Stimulated activated CD4-positive, alpha-beta T cell treated with anti-CD3 and anti-CD28 coated beads, Interleukin-1b, Interleukin-23, amount 100 ng/mL, for 1 hour (primary cell): ENCODE results near the gene RALGDS.
A peak's percentile ranks its signal among the peaks of the same experiment; 100 is the strongest.
"Not testable (repeated sequence)": the region's sequence is repeated elsewhere in the genome, so short reads cannot be mapped to it uniquely, and the experiment has no call there.

Experiments
- DNase-seq, 2 donors: peaks; one replicate each; pipeline ENCODE4 v3.0.0-alpha.2; 2020; ENCODE audit warnings: low read depth in 2 of 2

Gene RALGDS

GRCh38 chr9:133106511-133107244, 14.4 kb downstream of the RALGDS start:
- DNase-seq: no peak

DNA sequence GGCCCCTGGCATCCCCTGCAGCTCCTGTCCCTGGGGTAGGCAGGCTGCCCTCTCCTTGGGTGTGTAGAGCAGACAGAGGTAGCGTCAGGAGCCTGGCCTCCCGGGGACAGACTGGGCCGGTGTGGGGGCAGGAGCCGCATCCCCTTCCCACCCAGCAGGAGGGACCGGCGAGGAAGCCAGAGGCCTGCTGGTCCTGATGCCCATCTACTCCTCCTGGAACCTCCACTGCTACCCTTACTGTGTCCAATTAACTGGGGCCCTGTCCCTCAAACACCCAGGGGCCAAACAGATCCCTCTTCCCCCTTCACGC, 15.6 kb downstream of the RALGDS start:
- no peak for DNase-seq

- no peak for DNase-seq
Observed at GRCh38 chr9:133104718-133105460, 16.2 kb downstream of the RALGDS start.

- no peak for DNase-seq
Observed at GRCh38 chr9:133103987-133104505, 17.0 kb downstream of the RALGDS start.

- peak in 1 of 2 donors; percentile 34 for DNase-seq
Observed at GRCh38 chr9:133103183-133103986, 17.7 kb downstream of the RALGDS start.

DNA sequence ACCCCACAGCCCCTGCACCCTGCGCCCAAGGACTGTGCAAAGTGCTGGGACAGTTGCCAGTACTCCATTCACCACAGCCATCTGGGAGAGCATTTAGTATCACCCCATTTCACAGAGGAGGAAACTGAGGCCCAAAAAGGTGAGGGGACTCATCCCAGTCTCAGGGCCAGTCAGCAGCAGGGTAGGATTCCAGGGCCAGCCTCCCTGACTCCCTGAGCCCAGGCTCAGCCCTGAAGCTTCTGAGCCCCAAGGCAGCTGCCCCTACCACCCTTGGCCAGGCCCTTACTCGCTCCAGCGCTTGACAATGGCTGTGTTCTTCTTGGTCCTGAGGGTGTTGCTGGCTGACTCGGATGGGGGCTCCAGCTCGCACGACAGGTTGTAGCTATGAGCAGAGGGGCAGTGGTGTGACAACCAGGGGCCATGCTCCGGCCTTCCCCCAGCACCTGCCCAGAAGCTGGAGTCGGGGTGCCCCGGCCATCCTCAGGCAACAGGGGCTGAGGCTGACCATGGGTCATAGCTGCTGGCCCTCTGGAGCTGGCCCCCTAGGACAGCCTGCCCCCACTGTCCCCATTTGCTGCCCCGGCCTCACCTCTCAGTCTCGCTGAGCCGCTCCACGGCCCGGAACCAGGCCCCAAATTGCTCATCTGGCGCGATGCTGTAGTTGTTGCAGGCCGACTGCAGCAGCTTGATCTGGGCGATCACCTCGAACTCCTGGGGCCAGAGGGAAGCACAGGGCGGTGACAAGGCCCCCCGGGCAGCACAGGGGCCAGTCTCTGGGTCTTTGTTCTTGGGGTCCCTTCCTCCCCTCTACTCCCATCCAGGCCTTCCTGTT, 18.6 kb downstream of the RALGDS start:
- DNase-seq: no peak

DNA sequence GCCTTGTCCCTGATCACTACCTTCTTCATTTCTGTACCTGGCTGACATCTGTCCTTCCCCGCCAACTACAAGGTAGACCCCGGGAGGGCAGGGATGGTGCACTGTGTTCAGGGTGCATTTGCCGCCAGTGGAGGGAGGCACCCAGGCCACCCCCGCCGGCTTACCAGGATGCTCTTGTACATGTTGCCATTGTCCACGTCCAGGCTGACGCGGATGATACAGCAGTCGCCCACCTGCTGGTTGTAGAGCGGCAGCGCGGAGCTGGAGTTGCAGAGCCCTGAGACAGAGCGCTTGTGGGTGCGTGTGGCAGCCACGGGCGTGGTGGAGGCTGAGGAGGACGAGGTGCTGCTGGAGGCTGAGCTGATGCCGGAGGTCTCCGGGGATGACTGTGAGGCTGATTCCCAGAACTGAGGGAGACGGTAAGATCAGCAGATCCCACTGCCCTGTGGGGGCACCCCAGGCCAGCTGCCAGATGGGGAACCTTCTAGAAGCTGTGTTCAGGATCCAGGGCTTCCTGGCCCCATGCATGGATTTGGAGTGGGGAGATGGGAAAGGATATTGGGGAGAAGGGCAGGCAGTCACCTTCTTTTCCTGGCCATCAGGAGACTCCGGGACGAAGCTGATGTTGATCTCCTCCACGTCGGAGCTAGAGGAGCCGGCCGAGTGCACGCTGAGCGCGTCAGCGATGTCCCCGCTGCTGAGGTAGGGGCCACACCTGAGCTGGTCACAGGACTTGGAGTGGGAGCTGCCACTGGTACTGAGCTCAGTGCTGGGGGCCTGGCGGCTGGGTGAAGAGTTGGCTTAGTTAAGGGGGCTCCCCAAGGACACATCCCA, 19.5 kb downstream of the RALGDS start:
- DNase-seq: no peak

GRCh38 chr9:133100506-133101355, 20.3 kb downstream of the RALGDS start:
- no peak for DNase-seq

DNA sequence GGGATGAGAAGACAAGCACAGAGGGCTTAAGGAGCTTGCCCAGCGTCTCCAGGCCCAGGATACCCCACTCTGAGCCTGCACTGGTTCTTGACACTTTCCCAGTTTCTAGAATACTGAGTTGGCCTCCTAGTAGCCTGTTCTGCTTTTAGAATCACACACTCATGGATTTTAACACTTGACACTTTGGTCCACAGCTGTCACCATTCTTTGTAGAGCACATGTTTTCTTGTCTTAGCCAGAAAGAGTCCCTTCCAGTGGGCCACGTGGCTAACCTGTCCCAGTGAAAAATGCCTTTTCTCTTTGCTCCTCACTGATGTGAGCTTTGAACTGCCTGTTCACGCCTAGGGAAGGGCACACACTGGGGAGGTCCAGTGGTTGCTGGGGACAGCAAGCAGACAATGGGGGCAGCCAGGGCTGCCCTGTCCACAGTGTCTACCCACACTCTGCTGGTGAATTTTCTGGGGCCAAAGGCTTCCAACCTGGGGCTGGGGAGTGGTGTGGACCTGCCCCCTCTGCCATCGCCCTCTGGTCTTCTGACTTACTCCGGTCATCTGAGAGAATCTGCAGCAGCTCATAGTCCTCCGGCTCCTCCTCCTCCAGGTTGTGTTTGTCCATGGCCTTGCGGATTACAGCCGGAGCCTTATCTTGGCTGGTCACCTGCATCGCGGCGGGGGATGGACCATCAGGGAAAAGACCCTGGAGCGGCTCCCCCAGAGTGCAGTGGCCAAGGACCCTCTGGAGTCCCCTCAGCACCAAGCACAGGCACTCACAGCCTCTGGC, 21.1 kb downstream of the RALGDS start:
- no peak for DNase-seq

GRCh38 chr9:133098871-133099270, 22.2 kb downstream of the RALGDS start:
- no peak for DNase-seq

DNA sequence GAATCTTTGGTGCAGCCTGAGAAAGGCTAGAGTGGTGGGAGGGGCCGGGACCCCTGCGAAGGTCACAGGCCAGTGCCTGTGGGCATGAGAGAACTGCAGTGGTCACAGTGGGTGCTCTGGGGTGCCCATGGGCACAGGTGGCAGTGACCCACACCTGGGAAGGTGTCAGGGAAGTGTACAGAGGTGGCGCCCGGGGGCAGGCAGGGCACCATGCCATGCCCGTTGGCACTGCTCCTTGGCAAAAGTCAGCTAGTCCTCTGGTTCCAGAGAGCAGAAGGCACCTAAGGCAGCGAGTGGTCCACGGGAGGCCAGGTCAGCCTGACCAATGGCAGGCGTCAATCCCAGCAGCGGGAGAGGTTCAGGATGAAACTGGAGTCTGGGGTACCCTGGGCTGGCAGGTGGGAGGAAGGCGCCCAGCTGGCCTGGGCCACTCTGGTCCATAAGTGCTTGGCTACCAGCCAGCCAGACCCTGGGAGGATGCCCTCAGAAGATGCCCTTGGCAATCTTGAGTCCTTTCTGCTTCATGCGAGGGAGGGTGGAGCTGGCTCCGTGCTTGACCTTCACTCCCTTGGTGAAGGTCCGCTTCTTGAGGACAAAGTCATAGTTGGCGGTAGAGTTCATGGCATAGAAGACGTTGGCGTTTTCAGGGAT, 22.8 kb downstream of the RALGDS start:
- no peak for DNase-seq

- no peak for DNase-seq
Observed at GRCh38 chr9:133094842-133095393, 26.1 kb downstream of the RALGDS start.

- not testable (repeated sequence) for DNase-seq
Observed at GRCh38 chr9:133094351-133094750, 26.7 kb downstream of the RALGDS start.

DNA sequence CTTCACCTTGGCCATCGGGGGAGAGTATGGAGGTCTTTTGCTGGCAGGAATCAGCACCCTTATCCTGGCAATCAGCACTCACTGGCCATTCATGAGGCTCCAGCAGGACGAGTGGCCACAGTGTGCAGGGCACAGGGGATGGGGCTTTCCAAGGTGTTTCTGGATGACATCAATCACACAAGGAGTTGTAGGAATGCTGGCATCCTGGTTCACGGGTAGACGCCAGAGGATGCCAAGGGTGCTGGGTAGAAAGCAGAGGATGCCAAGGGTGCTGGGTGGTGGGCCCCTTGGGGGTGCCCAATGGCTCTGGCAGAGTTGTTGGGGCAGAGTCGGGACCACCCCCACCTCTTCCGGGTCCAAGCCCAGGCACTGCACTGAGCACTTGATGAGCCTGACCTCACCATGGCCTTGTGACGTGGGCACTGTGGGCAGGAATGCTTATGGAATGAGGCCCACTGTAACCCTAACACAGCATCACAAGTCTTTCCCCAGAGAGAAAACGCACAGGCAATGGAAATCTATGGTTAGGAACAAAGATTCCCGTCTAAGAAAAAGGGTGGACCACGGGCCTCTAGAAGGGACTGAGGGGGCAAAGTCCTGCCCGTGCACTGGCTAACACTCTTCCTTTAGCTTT, 30.2 kb downstream of the RALGDS start:
- no peak for DNase-seq

DNA sequence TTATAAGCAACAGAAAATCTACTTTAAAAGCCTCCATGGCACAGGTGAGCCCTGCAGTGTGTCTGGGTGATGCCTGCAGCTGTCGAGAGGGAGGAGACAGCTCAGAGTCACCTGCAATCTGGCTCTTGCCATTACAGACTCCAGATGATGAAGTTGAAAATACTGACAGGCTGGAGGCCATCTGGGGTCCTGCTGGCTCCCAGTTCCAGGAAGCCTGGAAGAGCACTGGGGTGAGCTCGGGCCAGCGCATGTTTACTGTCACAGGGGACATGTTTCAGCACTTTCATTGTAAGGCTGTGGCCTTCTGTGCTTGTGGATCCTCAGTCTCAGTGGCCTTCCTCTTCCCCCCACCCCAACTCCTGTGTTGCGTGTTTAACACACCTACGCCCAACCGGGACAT, 30.9 kb downstream of the RALGDS start:
- DNase-seq: no peak

GRCh38 chr9:133089271-133089671, 31.8 kb downstream of the RALGDS start:
- no peak for DNase-seq

DNA sequence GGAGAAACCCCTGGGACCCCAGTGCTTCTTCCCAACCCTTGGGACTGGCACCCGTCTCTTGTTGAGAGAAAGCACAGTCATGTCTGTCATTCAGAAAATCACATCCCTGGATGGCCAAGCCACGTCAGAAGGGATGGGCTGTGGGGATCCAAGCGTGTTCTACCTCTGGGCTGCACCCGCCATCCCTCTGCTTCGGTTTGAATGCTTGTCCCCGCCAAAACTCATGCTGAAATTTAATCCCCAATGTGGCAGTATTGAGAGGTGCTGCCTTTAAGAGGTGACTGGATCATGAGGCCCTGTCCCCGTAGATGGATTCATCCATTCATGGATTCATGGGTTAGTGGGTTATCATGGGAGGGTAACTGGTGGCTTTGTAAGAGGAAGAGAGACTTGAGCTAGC, 32.3 kb downstream of the RALGDS start:
- DNase-seq: no peak
